Inflammatory macrophage treated with lipopolysaccharide for 1 hour (primary cell): Measurements from ENCODE around the gene TBX10.
A peak's percentile ranks its signal among the peaks of the same experiment; 100 is the strongest.
"Not testable (repeated sequence)": the region's sequence is repeated elsewhere in the genome, so short reads cannot be mapped to it uniquely, and the experiment has no call there.

ENCODE experiments used
- DNase-seq, 2 donors: peaks; one replicate each; pipeline ENCODE4 v3.0.0-alpha.2; 2020 to 2022

Gene TBX10

DNA sequence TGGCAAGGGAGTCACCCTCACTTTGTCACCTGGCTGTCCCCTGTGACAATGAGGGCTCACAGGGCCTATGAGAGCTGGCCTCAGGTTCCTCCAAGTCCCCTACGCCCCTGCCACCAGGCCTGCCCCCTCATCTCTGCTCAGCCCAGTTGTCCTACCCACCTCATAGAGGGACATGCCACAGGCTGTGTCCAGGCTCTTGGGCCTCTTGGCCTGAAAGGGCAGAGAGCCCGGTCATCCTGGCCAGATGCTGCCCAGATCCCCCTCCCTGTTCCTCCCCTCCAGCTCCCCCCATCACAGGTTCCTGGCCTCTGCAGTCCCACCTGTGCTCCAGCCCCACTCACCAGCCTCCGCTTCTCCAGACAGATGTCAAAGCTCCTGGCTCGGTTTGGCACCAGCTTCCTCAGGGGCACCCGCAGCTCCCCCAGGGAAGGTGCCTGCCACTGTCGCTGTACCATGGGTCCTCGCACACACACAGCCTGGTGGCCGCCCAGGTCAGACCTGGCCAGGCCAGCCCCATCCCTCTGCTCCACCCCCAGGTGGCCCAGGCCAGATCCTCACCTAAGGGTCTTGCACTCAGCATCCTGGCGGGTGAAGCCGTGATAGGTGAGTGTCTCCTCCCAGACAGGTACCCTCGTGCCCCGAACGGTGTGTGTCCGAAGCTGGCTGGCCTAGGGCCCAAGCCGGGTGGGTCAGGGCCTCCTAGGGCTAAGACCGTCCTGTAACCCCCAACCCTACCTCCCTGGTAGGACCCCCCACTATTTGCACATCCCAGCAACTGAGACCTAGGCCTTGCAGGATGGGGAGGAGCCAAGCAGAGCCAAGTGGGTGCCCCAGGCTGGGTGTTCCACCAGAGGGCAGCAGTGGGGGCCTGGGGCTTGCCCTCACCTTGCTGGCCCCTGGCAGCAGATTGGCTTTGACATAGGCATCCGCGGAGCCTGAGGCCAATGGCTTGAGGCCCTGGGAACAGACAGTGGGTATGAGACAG lies 24.5 kb downstream of the TBX10 start:
- DNase-seq: peak in 1 of 2 donors; percentile 43

DNA sequence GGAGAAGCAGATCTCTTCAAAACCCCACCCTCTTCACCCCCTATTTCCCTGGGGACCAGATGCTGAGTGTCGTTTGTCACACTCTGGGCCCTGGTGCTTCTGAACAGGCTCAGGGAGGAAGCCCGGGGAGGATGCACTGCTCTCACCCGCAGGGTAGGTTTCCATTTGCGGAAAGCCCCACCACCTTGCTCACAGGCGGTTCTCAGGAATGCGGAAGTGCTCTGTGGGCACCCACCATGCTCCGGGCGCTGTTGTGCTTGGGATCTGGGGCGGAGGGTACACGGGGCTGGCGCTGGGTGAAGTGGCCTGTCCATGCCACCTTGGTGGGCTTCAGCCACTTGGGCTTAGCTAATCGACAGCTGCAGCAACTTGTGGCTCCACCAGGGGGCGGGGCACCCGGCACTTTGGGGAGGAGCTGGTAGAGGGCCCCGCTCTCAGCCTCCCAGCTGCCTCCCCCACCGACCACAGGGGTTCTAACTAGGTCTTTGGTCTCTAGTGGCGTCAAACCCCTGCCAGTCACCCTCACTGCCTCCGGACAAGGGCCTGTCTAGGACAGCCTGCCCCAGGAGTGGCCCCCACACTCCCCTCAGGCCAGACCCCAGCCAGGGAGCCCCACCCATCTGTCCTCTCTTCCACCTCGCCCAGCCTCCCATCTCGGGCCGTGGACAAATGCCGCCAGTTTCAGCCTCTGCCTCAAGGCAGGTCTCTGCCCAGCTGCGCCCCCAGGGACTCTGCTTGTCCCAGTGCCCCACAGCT lies 25.4 kb downstream of the TBX10 start:
- peak; percentile 68 to 77 for DNase-seq

DNA sequence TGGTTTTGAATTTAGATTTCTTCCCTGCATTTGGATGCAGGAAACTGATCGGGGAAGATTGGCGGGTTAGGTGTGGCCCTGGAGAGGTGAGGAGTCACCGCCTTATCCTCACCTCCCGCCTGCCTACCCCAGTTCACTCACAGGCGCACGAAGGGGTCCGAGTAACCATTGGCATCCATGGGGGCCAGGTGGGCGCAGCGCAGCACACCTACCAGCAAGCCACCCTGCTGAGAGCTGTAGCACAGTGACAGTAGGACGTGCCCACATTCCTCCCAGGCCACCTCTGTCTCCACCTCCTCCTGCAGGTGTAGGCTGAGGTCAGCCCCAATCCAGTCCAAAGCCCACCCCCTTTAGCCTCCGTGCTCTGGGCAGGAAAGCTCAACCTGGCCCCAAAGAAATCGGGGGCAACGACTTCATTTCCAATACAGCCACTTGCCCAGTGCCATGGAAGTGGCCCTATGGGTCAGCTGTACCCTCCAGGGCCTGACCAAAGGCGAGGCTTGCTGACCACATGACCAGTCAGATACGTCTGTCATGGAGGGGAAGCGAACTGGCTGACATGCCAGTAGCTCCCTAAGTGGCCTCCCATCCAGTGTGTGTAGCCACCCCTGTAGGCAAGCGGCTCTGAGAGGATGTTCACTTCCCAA lies 26.1 kb downstream of the TBX10 start:
- no peak for DNase-seq

DNA sequence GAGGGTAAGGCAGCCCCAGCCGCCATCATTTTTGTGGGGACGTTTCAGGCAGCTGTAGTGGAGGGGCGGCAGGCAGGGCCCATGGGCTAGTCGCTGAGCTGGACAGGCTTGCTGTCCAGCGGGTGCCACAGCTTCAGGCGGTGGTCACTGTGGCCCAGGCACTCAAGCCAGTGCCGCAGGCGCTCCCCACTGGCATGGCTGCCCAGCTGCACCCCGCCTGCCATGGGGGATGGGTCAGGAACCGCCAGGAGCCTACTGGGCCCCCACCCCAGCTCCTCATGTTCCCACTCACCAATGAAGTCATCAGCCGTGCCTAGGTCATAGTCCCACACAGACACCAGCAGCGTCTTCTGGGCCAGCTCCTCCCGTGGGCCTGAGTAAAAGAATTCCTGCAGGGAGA lies 26.8 kb downstream of the TBX10 start:
- no peak for DNase-seq

DNA sequence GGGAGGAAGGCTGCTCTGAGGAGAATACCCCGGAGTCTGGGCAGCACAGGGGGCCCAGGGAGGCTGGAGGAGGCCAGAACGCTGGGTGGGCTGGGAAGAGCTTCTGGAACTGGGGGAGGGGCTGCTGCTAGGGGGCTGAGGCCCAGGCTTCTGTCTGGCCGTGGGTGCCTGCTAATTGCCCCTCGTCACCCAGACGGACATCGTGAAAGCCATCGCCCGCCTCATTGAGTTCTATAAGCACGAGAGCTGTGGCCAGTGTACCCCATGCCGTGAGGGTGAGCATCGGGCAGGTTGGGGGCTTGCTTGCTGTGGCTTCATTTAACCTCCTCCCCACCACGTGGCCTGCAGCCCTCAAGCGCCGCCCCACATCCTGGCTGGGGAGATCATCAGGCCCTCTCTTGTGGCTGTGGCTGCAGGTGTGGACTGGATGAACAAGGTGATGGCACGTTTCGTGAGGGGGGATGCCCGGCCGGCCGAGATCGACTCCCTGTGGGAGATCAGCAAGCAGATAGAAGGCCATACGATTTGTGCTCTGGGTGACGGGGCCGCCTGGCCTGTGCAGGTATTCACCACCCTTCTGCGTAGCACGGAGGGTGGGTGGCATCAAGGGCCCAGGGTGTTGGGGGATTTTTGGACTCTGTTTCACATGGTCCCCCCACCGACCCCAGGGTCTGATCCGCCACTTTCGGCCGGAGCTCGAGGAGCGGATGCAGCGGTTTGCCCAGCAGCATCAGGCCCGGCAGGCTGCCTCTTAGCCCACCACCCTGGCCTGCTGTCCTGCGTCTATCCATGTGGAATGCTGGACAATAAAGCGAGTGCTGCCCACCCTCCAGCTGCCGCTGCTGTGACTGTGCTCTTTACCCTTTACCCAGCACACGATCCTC lies 27.6 kb downstream of the TBX10 start:
- DNase-seq: no peak

DNA sequence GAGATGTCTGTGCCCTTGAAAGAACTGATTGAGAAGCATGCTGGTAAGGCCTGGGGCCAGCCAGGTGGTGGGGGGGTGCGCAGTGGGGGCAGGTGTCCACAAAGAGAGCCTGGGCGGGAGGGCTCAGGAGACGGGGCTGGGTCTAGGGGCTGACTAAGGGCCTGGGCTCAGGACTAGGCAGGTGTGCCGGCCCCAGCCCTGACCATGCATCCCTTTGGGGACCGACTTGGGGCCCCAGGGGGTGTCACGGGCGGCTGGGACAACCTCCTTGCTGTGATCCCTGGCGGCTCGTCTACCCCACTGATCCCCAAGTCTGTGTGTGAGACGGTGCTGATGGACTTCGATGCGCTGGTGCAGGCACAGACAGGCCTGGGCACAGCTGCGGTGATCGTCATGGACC lies 28.4 kb downstream of the TBX10 start:
- no peak for DNase-seq

DNA sequence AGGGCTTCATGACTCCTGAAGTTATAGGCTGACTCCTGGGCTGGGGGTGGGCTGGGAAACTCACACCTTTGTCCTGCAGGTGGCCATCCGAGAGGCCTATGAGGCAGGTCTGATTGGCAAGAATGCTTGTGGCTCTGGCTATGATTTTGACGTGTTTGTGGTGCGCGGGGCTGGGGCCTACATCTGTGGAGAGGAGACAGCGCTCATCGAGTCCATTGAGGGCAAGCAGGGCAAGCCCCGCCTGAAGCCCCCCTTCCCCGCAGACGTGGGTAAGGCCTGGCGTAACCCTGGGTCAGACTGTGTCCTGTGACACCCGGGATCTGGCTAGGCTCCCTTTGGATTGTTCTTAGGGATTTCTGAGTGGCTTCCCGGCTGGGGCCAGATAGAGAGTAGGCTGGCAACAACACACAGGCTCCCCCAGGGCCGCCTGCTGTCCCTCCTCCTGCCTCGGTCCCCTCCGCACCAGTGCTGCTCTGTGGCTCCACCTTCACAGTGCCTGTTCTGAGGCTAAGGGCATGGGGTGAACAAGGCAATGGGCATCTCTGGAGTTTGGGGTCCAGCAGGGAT lies 29.2 kb downstream of the TBX10 start:
- no peak for DNase-seq

DNA sequence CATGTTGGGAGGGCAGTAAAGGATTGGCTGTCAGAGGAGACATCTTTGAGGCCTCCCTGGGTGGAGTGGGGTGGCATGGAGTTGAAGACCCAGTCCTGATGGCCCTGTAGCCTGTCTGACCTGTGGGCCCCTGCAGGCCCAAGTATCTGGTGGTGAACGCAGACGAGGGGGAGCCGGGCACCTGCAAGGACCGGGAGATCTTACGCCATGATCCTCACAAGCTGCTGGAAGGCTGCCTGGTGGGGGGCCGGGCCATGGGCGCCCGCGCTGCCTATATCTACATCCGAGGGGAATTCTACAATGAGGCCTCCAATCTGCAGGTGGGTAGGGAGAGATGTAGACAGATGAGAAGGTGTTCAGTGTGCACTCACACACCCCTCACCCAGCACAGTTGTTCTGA lies 30.2 kb downstream of the TBX10 start:
- DNase-seq: no peak

DNA sequence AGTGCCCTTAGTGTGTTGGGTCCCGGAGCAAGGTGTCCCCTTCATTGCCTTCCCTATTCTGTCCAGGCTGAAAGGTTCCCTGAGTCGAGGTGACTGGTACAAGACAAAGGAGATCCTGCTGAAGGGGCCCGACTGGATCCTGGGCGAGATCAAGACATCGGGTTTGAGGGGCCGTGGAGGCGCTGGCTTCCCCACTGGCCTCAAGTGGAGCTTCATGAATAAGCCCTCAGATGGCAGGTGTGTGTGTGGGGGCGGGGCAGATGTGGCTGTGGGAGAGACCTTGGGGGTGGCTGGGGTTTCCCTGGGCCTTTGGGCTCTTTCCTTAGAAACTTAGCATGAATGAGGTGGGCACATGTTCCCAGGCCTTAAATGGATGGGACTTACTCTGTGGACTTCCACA lies 31.1 kb downstream of the TBX10 start:
- DNase-seq: no peak

DNA sequence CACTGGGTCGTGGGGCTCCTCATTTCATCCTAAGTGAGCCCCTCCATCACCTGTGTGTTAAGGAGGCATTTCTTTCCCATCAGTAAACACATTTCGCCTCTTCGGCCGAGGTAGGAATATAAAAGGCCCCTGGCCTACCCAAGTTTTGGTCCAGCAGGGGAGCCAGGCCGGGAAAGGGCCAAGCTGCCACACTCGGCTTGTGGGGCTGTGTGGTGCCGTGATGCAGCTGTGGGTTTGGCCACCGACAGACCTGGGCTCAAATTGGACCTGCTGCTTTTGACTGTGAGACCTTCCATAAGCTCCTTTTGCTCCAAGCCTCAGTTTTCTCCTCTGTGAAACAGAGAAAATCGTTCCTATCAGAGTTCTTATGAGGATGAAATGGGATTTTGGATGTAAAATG lies 32.1 kb downstream of the TBX10 start:
- no peak for DNase-seq

DNA sequence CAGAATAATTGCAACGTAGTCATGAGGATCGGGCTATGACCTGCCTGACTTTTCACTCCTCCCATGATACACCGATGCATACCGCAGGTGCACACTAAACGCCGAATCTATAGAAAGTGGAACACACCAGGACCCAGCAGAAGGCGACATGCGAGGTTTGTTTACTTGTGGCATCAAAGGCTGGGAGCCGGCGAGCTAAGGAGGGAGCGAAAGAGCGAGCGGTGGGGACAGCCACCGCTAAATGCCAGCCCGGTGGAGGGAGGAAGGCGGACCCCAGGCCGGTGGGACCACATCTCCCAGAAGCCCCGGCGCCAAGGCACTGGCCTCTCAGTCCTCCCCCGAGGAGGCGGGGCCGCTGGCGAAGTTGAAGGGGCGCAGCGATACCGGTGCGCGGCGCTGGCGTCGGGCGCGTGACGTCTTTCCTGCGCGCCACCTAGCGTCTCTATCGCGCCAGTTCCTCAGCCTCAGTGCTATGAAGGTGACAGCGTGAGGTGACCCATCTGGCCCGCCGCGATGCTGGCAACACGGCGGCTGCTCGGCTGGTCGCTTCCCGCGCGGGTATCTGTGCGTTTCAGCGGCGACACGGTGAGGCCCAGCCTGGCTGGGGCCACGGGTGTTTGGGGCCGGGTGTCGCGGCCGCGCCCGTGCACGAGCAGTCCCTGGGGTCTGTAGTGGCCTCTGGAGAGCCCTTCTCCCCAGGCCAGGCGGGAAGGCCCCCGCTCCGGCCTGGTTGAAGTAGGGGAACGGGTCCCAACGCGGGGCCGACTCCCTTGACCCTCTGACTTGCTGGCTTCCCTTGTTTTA lies 32.9 kb downstream of the TBX10 start, which contains the start of gene NDUFV1:
TSS of gene NDUFV1 (plus strand) at position 445 of the 804 bp plus-strand sequence. CDS start at position 514, 69 bp downstream.
- peak; percentile 83 to 95 for DNase-seq

DNA sequence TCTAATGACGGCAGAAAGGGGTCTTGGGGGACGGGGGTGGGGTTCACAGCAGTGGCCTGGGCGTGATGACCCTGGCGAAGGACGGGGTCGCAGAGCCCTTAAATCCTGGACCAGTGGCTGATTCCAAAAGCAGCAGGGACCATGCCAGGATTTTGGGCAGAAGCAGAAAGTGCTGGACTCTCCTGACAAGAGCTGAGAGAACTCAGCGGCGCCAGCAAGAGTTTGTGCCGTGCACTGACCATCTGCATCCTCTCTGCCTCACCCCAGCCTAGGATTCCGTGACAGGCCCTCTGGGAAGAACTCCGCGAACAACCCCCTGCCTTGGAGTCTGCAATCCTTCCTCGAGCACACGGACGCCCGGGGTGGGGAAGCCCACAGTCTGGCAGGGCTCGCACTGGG lies 33.5 kb downstream of the TBX10 start:
- DNase-seq: no peak

DNA sequence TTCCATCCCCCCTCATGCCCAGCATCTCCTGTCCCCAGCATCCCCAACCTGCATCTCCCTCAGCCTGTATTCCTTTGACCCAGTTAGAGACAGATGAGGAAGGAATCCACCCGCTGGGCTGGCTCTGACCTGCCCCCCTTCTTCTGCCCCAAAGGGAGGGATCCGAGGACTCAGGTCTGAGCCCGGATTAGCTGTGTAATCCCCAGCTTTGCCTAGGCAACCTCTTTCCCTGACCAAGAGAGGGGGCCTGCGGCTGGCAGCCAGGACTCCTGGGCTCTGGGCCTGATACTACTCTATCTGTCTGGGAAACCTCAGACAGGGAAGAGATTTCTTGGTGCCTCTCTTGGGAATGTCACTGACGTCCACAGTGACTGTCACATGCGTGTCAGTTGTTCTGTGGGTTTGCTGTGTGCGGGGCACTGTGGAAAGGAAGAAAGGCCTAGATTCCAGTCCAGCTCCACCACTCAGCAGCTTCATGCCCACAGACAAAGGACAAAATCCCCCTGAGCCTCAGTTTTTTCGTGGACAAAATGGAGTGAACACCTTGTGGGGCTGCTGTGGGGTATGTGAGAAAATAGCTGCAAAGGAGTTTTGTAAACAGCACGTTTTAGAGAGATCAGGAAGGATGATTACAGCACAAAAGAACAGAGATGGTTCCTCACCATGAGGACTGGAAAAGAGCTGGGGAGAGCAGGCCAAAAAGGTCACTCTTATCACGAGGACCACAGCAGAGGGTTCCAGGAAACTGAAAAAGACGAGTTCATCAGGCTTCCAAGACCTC lies 34.1 kb downstream of the TBX10 start:
- DNase-seq: no peak

DNA sequence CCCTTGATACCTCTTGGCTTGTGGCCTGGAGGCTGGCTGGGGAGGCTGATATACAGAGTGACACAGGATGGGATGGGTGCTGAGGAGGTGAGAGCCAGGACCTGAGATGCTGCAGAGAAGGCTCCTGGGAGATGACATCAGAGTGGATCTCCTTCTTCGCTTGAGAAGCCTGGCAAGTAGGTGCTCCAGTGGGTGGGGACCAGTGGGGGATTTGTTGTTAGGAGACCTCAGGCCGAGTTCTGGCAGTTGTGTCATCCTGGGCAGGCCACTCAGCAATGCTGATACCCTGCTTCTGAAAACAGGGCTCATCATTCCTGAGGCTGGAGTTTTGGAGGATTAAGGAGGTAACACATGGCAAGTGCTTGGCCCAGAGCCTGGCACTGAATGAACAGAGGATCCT lies 34.7 kb downstream of the TBX10 start:
- DNase-seq: no peak

DNA sequence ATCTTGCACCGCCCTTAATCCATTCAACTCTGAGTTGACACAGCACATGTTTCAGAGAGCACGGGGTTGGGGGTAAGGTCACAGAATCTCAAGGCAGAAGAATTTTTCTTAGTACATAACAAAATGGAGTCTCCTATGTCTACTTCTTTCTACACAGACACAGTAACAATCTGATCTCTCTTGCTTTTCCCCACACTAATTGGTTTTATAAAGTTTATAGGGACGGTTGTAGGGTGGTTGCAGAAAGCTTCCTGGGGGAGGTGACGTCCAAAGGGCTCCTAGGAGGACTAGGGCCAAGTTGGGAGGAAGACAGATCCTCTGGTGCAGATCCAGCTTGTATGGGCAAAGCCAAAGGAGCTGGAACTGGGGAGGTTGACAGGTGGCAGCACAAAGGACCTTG lies 35.4 kb downstream of the TBX10 start:
- not testable (repeated sequence) for DNase-seq

DNA sequence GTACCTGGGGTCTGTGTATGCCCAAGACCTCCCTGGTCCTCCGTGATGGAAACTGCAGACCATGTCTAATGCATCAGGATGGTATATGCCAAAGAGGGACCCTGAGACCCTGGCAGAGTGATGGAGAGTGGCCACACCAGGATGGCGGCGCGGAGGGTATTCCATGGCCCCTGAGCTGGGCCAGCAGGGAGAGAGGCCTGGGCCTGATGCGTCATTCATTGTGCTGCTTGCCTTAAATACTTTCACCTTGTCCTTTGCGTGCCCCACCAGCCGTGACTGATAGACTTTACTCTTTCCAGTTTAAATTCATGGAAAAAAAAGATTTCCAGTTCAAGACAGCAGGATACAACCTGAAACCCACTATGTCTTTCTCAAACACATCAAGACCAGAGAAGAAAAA lies 38.5 kb downstream of the TBX10 start:
- no peak for DNase-seq

DNA sequence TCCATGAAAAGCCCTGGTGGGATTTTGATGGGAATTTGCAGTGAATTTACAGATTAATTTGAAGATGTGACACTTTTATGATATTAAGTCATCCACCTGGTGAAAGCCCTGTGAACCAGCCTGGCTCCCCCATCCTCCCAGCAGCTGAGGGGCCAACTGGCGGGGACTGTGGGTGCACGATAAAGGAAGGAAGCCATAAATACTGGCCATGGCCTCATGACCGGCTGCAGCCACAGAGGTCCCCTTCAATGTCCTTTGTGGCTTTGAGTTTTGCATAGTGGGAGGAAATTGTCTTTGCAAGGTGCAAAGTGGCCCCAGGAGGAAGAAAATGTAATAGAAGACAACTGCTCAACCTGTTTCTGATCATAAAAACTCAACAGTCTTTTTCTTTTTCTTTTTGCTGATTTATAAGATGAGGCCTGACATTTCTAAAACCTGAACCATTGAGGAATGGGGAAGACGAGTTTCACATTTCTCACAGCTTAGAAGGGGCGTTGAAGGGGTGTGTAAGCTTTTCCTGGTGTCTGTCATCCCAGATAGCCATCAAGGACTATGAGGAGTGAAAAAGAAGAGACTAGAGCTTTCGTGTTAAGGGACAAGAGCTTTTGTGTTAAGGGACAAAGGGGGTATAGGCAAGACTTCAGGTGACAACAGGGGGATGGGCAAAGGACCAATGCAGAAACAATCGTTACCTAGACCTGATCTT lies 39.1 kb downstream of the TBX10 start:
- DNase-seq: no peak

DNA sequence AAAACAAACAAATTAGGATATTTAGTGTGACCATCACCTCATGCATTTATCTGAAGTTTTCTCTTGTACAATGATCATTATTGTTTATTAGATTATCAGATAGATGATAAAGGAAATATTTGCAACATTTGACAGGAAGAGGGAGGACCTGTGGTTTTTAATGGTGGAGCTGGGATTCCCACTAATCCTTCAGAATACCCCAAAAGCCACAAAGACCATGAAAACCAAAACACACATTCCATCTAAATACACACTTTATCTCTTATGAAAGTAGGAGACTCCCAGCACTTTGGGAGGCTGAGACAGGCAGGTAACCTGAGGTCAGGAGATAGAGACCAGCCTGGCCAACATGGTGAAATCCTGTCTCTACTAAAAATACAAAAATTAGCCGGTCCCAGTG lies 40.4 kb downstream of the TBX10 start:
- no peak for DNase-seq

DNA sequence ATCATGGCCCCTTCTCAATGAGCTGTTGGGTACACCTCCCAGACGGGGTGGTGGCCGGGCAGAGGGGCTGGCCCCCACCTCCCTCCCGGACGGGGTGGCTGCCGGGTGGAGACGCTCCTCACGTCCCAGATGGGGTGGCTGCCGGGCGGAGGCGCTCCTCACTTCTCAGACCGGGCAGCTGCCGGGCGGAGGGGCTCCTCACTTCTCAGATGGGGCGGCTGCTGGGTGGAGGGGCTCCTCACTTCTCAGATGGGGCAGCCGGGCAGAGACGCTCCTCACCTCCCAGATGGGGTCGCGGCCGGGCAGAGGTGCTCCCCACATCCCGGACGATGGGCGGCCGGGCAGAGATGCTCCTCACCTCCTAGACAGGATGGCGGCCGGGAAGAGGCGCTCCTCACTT lies 41.6 kb downstream of the TBX10 start:
- DNase-seq: not testable (repeated sequence)

DNA sequence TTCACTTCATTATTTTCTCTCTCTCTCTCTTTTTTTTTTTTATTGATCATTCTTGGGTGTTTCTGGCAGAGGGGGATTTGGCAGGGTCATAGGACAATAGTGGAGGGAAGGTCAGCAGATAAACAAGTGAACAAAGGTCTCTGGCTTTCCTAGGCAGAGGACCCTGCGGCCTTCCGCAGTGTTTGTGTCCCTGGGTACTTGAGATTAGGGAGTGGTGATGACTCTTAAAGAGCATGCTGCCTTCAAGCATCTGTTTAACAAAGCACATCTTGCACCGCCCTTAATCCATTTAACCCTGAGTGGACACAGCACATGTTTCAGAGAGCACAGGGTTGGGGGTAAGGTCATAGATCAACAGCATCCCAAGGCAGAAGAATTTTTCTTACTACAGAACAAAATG lies 42.1 kb downstream of the TBX10 start:
- DNase-seq: not testable (repeated sequence)
